ENCODE results near the gene TWIST2. TPM values are rescaled to one million over a fixed set of nuclear protein-coding genes. Genes with fewer than 3 reads are reported as not detected.
A peak's percentile ranks its signal among the peaks of the same experiment; 100 is the strongest.

The TWIST2 gene
- total RNA-seq, 4 donors from 2014 or later = 72.5 to 140 (median 106) TPM

- DNase-seq (ENCODE audit: low spot score in 2 of 2) = no peak
- Histone ChIP-seq H3K4me3 (no peak overlapping the region), H3K4me1 (peaks cover 0 to 28% (median 14%) of the 10 kb centered on the region in 4 donors), H3K27me3 (no peaks in the 10 kb centered on the region), H3K36me3 (no peaks in the 10 kb centered on the region), H3K9me3 (no peaks in the 10 kb centered on the region), H3K27ac (no peak overlapping the region)
- WGBS, 2 donors = 84 to 88% methylated on average over 22 to 24 of the region's 24 CpGs
- TF ChIP-seq CTCF (IDR thresholded peaks at IDR 0.05) (no peak), EP300 (IDR thresholded peaks at IDR 0.05) (no peak), POLR2A (IDR thresholded peaks at IDR 0.05) (no peak)
Observed at GRCh38 chr2:238926761-238927611, 79.1 kb downstream of the TWIST2 start.

GRCh38 chr2:238927746-238928519 is 80.0 kb downstream of the TWIST2 start:
- TF ChIP-seq CTCF (IDR thresholded peaks at IDR 0.05) (no peak), EP300 (IDR thresholded peaks at IDR 0.05) (no peak), POLR2A (IDR thresholded peaks at IDR 0.05) (no peak)
- 84 to 86% methylated on average over 9 to 11 of the region's 14 CpGs for WGBS, 2 donors
- Histone ChIP-seq H3K9me3 (peaks cover 0 to 4% (median 0%) of the 10 kb centered on the region in 4 donors), H3K4me1 (peaks cover 0 to 28% (median 14%) of the 10 kb centered on the region in 4 donors), H3K36me3 (no peaks in the 10 kb centered on the region), H3K27ac (peak overlapping the region in 1 of 4 donors; percentile 79), H3K27me3 (no peaks in the 10 kb centered on the region), H3K4me3 (no peak overlapping the region)
- peak in 1 of 2 donors; percentile 8 for DNase-seq (ENCODE audit: low spot score in 2 of 2)

GRCh38 chr2:238928520-238929241 is 80.8 kb downstream of the TWIST2 start:
- no peak overlapping the region for H3K4me3 ChIP-seq
- H3K36me3 ChIP-seq = no peaks in the 10 kb centered on the region
- peak in 1 of 2 donors; percentile 10 for DNase-seq (ENCODE audit: low spot score in 2 of 2)
- peak overlapping the region in 3 of 4 donors; percentile 28 to 79 (median 72) for H3K27ac ChIP-seq
- peaks cover 0 to 28% (median 14%) of the 10 kb centered on the region in 4 donors for H3K4me1 ChIP-seq
- 69 to 70% methylated on average over 16 to 18 of the region's 18 CpGs for WGBS, 2 donors
- TF ChIP-seq POLR2A (IDR thresholded peaks at IDR 0.05) (no peak), EP300 (IDR thresholded peaks at IDR 0.05) (no peak), CTCF (IDR thresholded peaks at IDR 0.05) (no peak)
- peaks cover 0 to 9% (median under 1%) of the 10 kb centered on the region in 4 donors for H3K9me3 ChIP-seq
- no peaks in the 10 kb centered on the region for H3K27me3 ChIP-seq

- TF ChIP-seq EP300 (IDR thresholded peaks at IDR 0.05) (peak in 1 of 2 donors; percentile 39), POLR2A (IDR thresholded peaks at IDR 0.05) (no peak), CTCF (IDR thresholded peaks at IDR 0.05) (no peak)
- Histone ChIP-seq H3K36me3 (no peaks in the 10 kb centered on the region), H3K4me3 (no peak overlapping the region), H3K27ac (peak overlapping the region in 3 of 4 donors; percentile 28 to 79 (median 72)), H3K4me1 (peaks cover 0 to 28% (median 14%) of the 10 kb centered on the region in 4 donors), H3K27me3 (no peaks in the 10 kb centered on the region), H3K9me3 (peaks cover 0 to 15% (median 4%) of the 10 kb centered on the region in 4 donors)
- peak; percentile 37 to 63 for DNase-seq (ENCODE audit: low spot score in 2 of 2)
- 33 to 34% methylated on average over 12 of the region's 12 CpGs for WGBS, 2 donors
Observed at GRCh38 chr2:238929242-238930081, 81.6 kb downstream of the TWIST2 start.

All from tibial nerve (tissue), 4 donors.